Measurements from ENCODE around the gene HEATR5A. TPM values are rescaled to one million over a fixed set of nuclear protein-coding genes. Genes with fewer than 3 reads are reported as not detected.

Gene HEATR5A
- total RNA-seq, 1 experiment from 2014 or later, result 23.1 TPM

- no peaks in the 10 kb centered on the region for H3K27me3 Mint-ChIP-seq (ENCODE audit: insufficient read depth, unreplicated experiment)
- no peak overlapping the region for H3K4me3 Mint-ChIP-seq (ENCODE audit: unreplicated experiment)
- no peaks in the 10 kb centered on the region for H3K36me3 Mint-ChIP-seq (ENCODE audit: insufficient read depth, unreplicated experiment)
These were observed 150.1 kb downstream of the HEATR5A start for GRCh38 chr14:31270196-31270772.

GRCh38 chr14:31269634-31270195 is 150.6 kb downstream of the HEATR5A start:
- no peaks in the 10 kb centered on the region for H3K9me3 Mint-ChIP-seq (ENCODE audit: unreplicated experiment)
- no peak overlapping the region for H3K4me3 Mint-ChIP-seq (ENCODE audit: unreplicated experiment)
- intact Hi-C loops (cut with micrococcal nuclease), result no loop called here
- ChIA-PET CTCF (no interaction called here), POLR2A (no interaction called here)
- no peak for DNase-seq (ENCODE audit: unreplicated experiment)
- TF ChIP-seq CTCF (IDR thresholded peaks at IDR 0.05; ENCODE audit: unreplicated experiment), result no peak
- no TSS peak for BruUV-seq (replicated peaks)
- H3K4me1 Mint-ChIP-seq (ENCODE audit: insufficient read depth, unreplicated experiment), result peaks cover 6% of the 10 kb centered on the region
- H3K36me3 Mint-ChIP-seq (ENCODE audit: insufficient read depth, unreplicated experiment), result no peaks in the 10 kb centered on the region
- H3K27ac Mint-ChIP-seq (ENCODE audit: low read depth, unreplicated experiment), result no peak overlapping the region
- no peaks in the 10 kb centered on the region for H3K27me3 Mint-ChIP-seq (ENCODE audit: insufficient read depth, unreplicated experiment)

More at GRCh38 chr14:31270196-31270772, 150.1 kb downstream of the HEATR5A start:
- DNase-seq (ENCODE audit: unreplicated experiment), result peak; percentile 17
- Mint-ChIP-seq H3K27ac (ENCODE audit: low read depth, unreplicated experiment) (no peak overlapping the region), H3K9me3 (ENCODE audit: unreplicated experiment) (no peaks in the 10 kb centered on the region), H3K4me1 (ENCODE audit: insufficient read depth, unreplicated experiment) (peaks cover 6% of the 10 kb centered on the region)
- POLR2A ChIA-PET, result no interaction called here
- TF ChIP-seq CTCF (IDR thresholded peaks at IDR 0.05; ENCODE audit: unreplicated experiment), result peak; percentile 27
- CTCF ChIA-PET, result interaction anchor here (0.6 kb wide), 1 partner anchor 21 kb away, joined by 3 read pairs; no protein-coding TSS in a partner anchor
- intact Hi-C loops (cut with micrococcal nuclease), result no loop called here
- no TSS peak for BruUV-seq (replicated peaks)

- CTCF ChIA-PET, result interaction anchor here (0.7 to 0.9 kb wide), 3 partner anchors 29 to 676 kb away, joined by 3 read pairs; no protein-coding TSS in a partner anchor
- no peaks in the 10 kb centered on the region for H3K27me3 Mint-ChIP-seq (ENCODE audit: insufficient read depth, unreplicated experiment)
- no TSS peak for BruUV-seq (replicated peaks)
These were observed 152.1 kb downstream of the HEATR5A start for GRCh38 chr14:31268216-31268615.

More at GRCh38 chr14:31268216-31268615, 152.1 kb downstream of the HEATR5A start:
- Mint-ChIP-seq H3K9me3 (ENCODE audit: unreplicated experiment) (no peaks in the 10 kb centered on the region), H3K27ac (ENCODE audit: low read depth, unreplicated experiment) (no peak overlapping the region), H3K4me1 (ENCODE audit: insufficient read depth, unreplicated experiment) (peaks cover 18% of the 10 kb centered on the region), H3K36me3 (ENCODE audit: insufficient read depth, unreplicated experiment) (no peaks in the 10 kb centered on the region), H3K4me3 (ENCODE audit: unreplicated experiment) (no peak overlapping the region)
- POLR2A ChIA-PET, result interaction anchor here (0.7 kb wide), 1 partner anchor 108 kb away, joined by 3 read pairs; no protein-coding TSS in a partner anchor
- intact Hi-C loops (cut with micrococcal nuclease), result no loop called here
- no peak for TF ChIP-seq CTCF (IDR thresholded peaks at IDR 0.05; ENCODE audit: unreplicated experiment)
- DNase-seq (ENCODE audit: unreplicated experiment), result no peak
